BLaER1 (cell line): Measurements from ENCODE around the gene SENP8.

ENCODE experiments used
- H3K27ac ChIP-seq: shearing (Covaris generic); formaldehyde crosslinking; 2 replicates; pipeline ENCODE4 v1.8.1; 2022
- H3K27me3 ChIP-seq: shearing (Covaris generic); formaldehyde crosslinking; 2 replicates; pipeline ENCODE4 v1.8.1; 2022
- H3K36me3 ChIP-seq: shearing (Covaris generic); formaldehyde crosslinking; 2 replicates; pipeline ENCODE4 v1.8.1; 2022
- H3K4me1 ChIP-seq: shearing (Covaris generic); formaldehyde crosslinking; 2 replicates; pipeline ENCODE4 v1.8.1; 2022
- H3K4me2 ChIP-seq: shearing (Covaris generic); formaldehyde crosslinking; 2 replicates; pipeline ENCODE4 v1.8.1; 2022
- H3K4me3 ChIP-seq: shearing (Covaris generic); formaldehyde crosslinking; 2 replicates; pipeline ENCODE4 v1.8.1; 2022
- H3K9ac ChIP-seq: shearing (Covaris generic); formaldehyde crosslinking; 2 replicates; pipeline ENCODE4 v1.8.1; 2022
- H3K9me3 ChIP-seq: shearing (Covaris generic); formaldehyde crosslinking; 2 replicates; pipeline ENCODE4 v1.8.1; 2022
- H4K20me1 ChIP-seq: shearing (Covaris generic); formaldehyde crosslinking; 2 replicates; pipeline ENCODE4 v1.8.1; 2022
- Cebpa-rat ChIP-seq: shearing (Covaris generic); IDR thresholded peaks from 2 replicates; pipeline ENCODE4 v1.8.1; 2022

SENP8 gene

GRCh38 chr15:72133211-72133610, 15.0 kb downstream of the SENP8 start:
- no peak for TF ChIP-seq Cebpa-rat
- H3K36me3 ChIP-seq: no peaks in the 10 kb centered on the region

GRCh38 chr15:72135719-72136118, 17.5 kb downstream of the SENP8 start:
- Histone ChIP-seq H3K4me3 (no peak overlapping the region), H3K27ac (no peak overlapping the region), H3K27me3 (no peaks in the 10 kb centered on the region), H3K36me3 (peaks cover 10% of the 10 kb centered on the region), H3K4me2 (no peak overlapping the region), H3K4me1 (peaks cover 2% of the 10 kb centered on the region), H3K9me3 (no peaks in the 10 kb centered on the region), H4K20me1 (no peaks in the 10 kb centered on the region), H3K9ac (no peak overlapping the region)
- TF ChIP-seq Cebpa-rat: no peak

More at GRCh38 chr15:72133211-72133610, 15.0 kb downstream of the SENP8 start:
- H3K4me2 ChIP-seq: no peak overlapping the region
- no peaks in the 10 kb centered on the region for H3K9me3 ChIP-seq
- H3K27me3 ChIP-seq: no peaks in the 10 kb centered on the region
- H3K9ac ChIP-seq: no peak overlapping the region
- H3K27ac ChIP-seq: no peak overlapping the region
- no peak overlapping the region for H3K4me3 ChIP-seq
- no peaks in the 10 kb centered on the region for H3K4me1 ChIP-seq
- no peaks in the 10 kb centered on the region for H4K20me1 ChIP-seq

- H3K27ac ChIP-seq: no peak overlapping the region
- H3K4me1 ChIP-seq: peaks cover 9% of the 10 kb centered on the region
- no peaks in the 10 kb centered on the region for H3K27me3 ChIP-seq
- no peak overlapping the region for H3K4me2 ChIP-seq
- no peaks in the 10 kb centered on the region for H3K9me3 ChIP-seq
- H3K36me3 ChIP-seq: peaks cover 10% of the 10 kb centered on the region
- H3K4me3 ChIP-seq: no peak overlapping the region
- H3K9ac ChIP-seq: no peak overlapping the region
- no peak for TF ChIP-seq Cebpa-rat
- H4K20me1 ChIP-seq: no peaks in the 10 kb centered on the region
These were observed 18.2 kb downstream of the SENP8 start for GRCh38 chr15:72136170-72137051.

GRCh38 chr15:72139667-72140066, 21.5 kb downstream of the SENP8 start:
- H3K4me3 ChIP-seq: no peak overlapping the region
- H3K9me3 ChIP-seq: no peaks in the 10 kb centered on the region
- no peaks in the 10 kb centered on the region for H4K20me1 ChIP-seq
- no peak overlapping the region for H3K27ac ChIP-seq
- peaks cover 10% of the 10 kb centered on the region for H3K36me3 ChIP-seq
- H3K9ac ChIP-seq: no peak overlapping the region
- no peaks in the 10 kb centered on the region for H3K27me3 ChIP-seq
- peaks cover 13% of the 10 kb centered on the region for H3K4me1 ChIP-seq
- H3K4me2 ChIP-seq: no peak overlapping the region
- TF ChIP-seq Cebpa-rat: no peak

- H3K36me3 ChIP-seq: peaks cover 10% of the 10 kb centered on the region
- no peaks in the 10 kb centered on the region for H3K9me3 ChIP-seq
- H3K4me1 ChIP-seq: peaks cover 13% of the 10 kb centered on the region
- H3K27me3 ChIP-seq: no peaks in the 10 kb centered on the region
- no peak overlapping the region for H3K9ac ChIP-seq
- H3K4me3 ChIP-seq: no peak overlapping the region
- H3K27ac ChIP-seq: no peak overlapping the region
- TF ChIP-seq Cebpa-rat: no peak
- H3K4me2 ChIP-seq: no peak overlapping the region
- H4K20me1 ChIP-seq: no peaks in the 10 kb centered on the region
These were observed 21.9 kb downstream of the SENP8 start for GRCh38 chr15:72140088-72140487.

- Histone ChIP-seq H3K9ac (no peak overlapping the region), H3K9me3 (no peaks in the 10 kb centered on the region), H3K27ac (no peak overlapping the region), H3K4me3 (no peak overlapping the region), H3K36me3 (peaks cover 10% of the 10 kb centered on the region), H3K4me2 (peak overlapping the region; percentile 46), H4K20me1 (no peaks in the 10 kb centered on the region), H3K27me3 (no peaks in the 10 kb centered on the region), H3K4me1 (peaks cover 13% of the 10 kb centered on the region)
- no peak for TF ChIP-seq Cebpa-rat
These were observed 23.2 kb downstream of the SENP8 start for GRCh38 chr15:72141171-72142084.

- Histone ChIP-seq H3K9ac (no peak overlapping the region), H3K27ac (no peak overlapping the region), H4K20me1 (no peaks in the 10 kb centered on the region), H3K4me2 (no peak overlapping the region), H3K4me3 (no peak overlapping the region), H3K27me3 (no peaks in the 10 kb centered on the region), H3K9me3 (no peaks in the 10 kb centered on the region), H3K4me1 (peaks cover 6% of the 10 kb centered on the region), H3K36me3 (no peaks in the 10 kb centered on the region)
- TF ChIP-seq Cebpa-rat: no peak
These were observed 28.0 kb downstream of the SENP8 start for GRCh38 chr15:72146221-72146620.

- no peaks in the 10 kb centered on the region for H3K27me3 ChIP-seq
- H3K4me3 ChIP-seq: no peak overlapping the region
- H3K4me2 ChIP-seq: no peak overlapping the region
- no peak overlapping the region for H3K9ac ChIP-seq
- no peaks in the 10 kb centered on the region for H3K9me3 ChIP-seq
- H3K27ac ChIP-seq: no peak overlapping the region
- H4K20me1 ChIP-seq: no peaks in the 10 kb centered on the region
- no peak for TF ChIP-seq Cebpa-rat
- no peaks in the 10 kb centered on the region for H3K36me3 ChIP-seq
- H3K4me1 ChIP-seq: no peaks in the 10 kb centered on the region
These were observed 28.7 kb downstream of the SENP8 start for GRCh38 chr15:72146934-72147333.

- H3K27ac ChIP-seq: no peak overlapping the region
- H3K9ac ChIP-seq: no peak overlapping the region
- no peak overlapping the region for H3K4me3 ChIP-seq
- no peak for TF ChIP-seq Cebpa-rat
- H3K27me3 ChIP-seq: no peaks in the 10 kb centered on the region
- H3K9me3 ChIP-seq: no peaks in the 10 kb centered on the region
- H3K4me1 ChIP-seq: no peaks in the 10 kb centered on the region
- H3K36me3 ChIP-seq: no peaks in the 10 kb centered on the region
- H4K20me1 ChIP-seq: no peaks in the 10 kb centered on the region
- H3K4me2 ChIP-seq: no peak overlapping the region
These were observed 29.2 kb downstream of the SENP8 start for GRCh38 chr15:72147418-72147817.
